ENCODE data around the gene TMEM147.
"Not testable (repeated sequence)": the region's sequence is repeated elsewhere in the genome, so short reads cannot be mapped to it uniquely, and the experiment has no call there.

Gene TMEM147

GRCh38 chr19:35565016-35565856 is 19.8 kb downstream of the TMEM147 start:
- no peak for DNase-seq

DNA sequence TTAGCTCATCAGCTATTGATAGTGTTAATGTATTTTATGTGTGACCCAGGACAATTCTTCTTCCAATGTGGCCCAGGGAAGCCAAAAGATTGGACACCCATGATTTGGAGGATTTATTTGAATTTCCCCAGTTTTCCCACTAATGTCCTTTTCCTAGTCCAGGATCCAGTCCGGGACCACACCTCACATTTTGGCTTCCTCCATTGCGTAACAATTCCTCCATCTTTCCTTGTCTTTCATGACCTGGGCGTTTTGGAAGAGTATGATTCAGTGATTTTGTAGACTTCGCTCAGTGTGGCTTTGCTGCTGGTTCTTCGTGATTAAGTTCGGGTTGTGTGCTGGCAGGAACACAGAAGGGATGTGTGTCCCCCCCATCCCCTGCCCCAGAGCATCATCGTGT is 21.3 kb downstream of the TMEM147 start:
- DNase-seq = no peak

GRCh38 chr19:35569281-35569781 is 23.9 kb downstream of the TMEM147 start:
- DNase-seq = no peak

DNA sequence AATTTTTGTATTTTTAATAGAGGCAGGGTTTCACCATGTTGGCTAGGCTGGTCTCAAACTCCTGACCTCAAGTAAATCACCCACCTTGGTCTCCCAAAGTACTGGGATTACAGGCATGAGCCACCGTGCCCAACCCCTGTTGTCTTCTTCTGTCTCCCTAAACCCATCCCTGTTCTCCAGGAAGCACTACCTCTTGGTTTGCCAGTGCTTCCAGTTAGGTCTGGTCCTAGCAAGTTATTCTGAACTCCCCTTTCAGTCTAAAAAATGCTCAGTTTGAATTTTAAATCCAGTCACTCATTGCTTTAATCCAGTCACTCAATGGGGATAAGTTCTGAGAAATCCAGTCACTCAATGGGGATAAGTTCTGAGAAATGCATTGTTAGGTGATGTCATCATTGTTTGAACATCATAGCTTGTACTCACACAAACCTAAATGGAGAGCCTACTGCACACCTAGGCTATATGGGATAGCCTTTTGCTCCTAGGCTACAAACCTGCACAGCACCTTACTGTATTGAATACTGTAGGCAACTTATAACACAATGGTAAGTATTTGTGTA is 26.1 kb downstream of the TMEM147 start:
- no peak for DNase-seq

- DNase-seq = no peak
Measured at GRCh38 chr19:35577918-35578317, 32.5 kb downstream of the TMEM147 start.

GRCh38 chr19:35578707-35579106 is 33.3 kb downstream of the TMEM147 start:
- DNase-seq = no peak

GRCh38 chr19:35582760-35583159 is 37.3 kb downstream of the TMEM147 start:
- DNase-seq = no peak

- no peak for DNase-seq
Measured at GRCh38 chr19:35585848-35586247, 40.4 kb downstream of the TMEM147 start, which contains the start of gene PMIS2. PMIS2 (plus strand) TSS chr19:35586173; CDS start chr19:35586260, 87 bp downstream.

- no peak for DNase-seq
Measured at GRCh38 chr19:35587321-35587720, 41.9 kb downstream of the TMEM147 start.

- DNase-seq = no peak
Measured at GRCh38 chr19:35590875-35591274, 45.4 kb downstream of the TMEM147 start.

DNA sequence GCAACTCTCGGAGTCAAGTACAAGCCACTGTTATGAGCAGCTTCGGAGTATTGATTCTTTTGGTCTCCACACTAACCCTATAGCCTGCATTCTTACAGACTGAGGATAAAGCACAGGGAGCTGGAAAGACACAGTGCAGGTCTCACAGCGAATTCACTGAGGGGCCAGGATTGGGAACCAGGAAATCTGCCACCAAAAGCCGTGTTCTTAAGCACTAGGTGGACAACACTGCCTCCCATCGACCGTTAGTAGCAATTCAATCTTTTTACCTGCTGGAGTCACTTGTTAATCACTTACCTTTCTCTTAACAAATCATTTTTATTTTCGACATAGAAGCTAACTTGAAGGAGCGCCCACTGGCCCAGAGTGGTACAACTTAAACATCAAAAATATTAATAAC is 46.8 kb downstream of the TMEM147 start:
- peak; percentile 55 for DNase-seq

DNA sequence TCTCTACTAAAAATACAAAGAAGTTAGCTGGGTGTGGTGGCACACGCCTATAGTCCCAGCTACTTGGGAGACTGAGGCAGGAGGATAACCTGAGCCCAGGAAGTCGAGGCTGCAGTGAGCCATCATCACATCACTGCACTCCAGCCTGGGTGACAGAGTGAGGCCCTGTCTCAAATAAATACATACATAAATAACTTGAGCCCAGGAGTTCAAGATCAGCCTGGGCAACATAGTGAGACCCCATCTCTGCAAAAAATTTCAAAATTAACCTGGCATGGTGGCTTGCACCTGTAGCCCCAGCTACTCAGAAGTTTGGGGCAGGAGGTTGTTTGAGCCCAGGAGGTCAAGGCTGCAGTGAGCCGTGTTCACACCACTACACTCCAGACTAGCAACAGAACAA is 49.6 kb downstream of the TMEM147 start:
- DNase-seq = not testable (repeated sequence)

- DNase-seq = no peak
Measured at GRCh38 chr19:35595928-35596327, 50.5 kb downstream of the TMEM147 start.

DNA sequence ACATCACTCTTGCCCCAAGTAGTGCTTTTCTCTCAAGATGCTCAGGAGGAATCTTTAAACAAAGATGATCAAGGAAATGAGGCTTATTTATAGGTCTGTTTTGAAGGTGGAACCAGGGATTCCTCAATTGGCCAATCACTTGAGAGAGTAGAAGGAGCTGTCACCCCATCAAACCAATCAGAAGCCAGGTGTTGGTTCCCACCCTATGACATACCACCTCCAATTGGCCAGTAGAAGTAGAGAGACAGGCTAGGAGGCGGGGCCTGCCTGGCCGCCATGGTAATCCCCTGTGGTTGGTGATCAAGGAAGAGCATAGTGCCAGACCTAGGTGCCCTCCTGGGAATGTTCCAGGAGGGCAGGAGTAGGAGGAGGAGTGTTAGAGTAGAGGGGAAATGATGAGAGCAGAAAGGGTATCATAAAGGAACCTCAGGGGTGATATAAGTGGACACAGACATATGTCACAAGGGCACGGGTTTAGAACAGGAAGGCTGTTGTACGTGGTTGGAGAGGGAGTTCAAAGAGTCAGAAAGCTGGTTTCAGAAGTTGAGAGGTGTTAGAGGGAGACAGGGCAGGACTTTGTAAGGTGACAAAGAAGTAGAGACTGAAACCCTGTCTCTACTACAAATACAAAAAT is 51.1 kb downstream of the TMEM147 start:
- no peak for DNase-seq

Data from NCI-H2029 treated with DMSO at 0.1 percent for 48 hours (cell line).